RWPE2 (cell line): ENCODE data around the gene RAI1.
A peak's percentile ranks its signal among the peaks of the same experiment; 100 is the strongest.

Experiments
- ATAC-seq: fragments of 200-7000 bp; cut with Tn5 transposase; 3 replicates; pipeline ENCODE4 v1.9.1; 2021; ENCODE audit warnings: low read depth
- DNase-seq: peaks from one replicate; pipeline ENCODE4 v3.0.0-alpha.2; 2020; ENCODE audit warnings: low spot score
- H3K27ac ChIP-seq: fragments of 450-650 bp; 2 replicates; pipeline ENCODE4 v1.5.1; 2017; ENCODE audit warnings: mild to moderate bottlenecking; ENCODE audit not compliant: poor library complexity, severe bottlenecking
- H3K27me3 ChIP-seq: fragments of 250-450 bp; sonication (Bioruptor Pico); 2 replicates; pipeline ENCODE4 v1.5.1; 2021; ENCODE audit warnings: mild to moderate bottlenecking, moderate library complexity; ENCODE audit not compliant: insufficient read depth, poor library complexity, severe bottlenecking
- H3K36me3 ChIP-seq: fragments of 250-450 bp; sonication (Bioruptor Pico); 2 replicates; pipeline ENCODE4 v1.5.1; 2020; ENCODE audit warnings: low read depth, mild to moderate bottlenecking, moderate library complexity
- H3K4me1 ChIP-seq: fragments of 250-450 bp; sonication (Bioruptor Pico); 2 replicates; pipeline ENCODE4 v1.5.1; 2021; ENCODE audit warnings: mild to moderate bottlenecking, moderate library complexity; ENCODE audit not compliant: insufficient read depth, poor library complexity, severe bottlenecking
- H3K4me3 ChIP-seq: fragments of 250-450 bp; sonication (Bioruptor Pico); 2 replicates; pipeline ENCODE4 v1.5.1; 2021; ENCODE audit warnings: mild to moderate bottlenecking, moderate library complexity; ENCODE audit not compliant: severe bottlenecking
- H3K9me3 ChIP-seq: fragments of 250-450 bp; sonication (Bioruptor Pico); 2 replicates; pipeline ENCODE4 v1.5.1; 2021; ENCODE audit warnings: mild to moderate bottlenecking, moderate library complexity; ENCODE audit not compliant: severe bottlenecking
- TF ChIP-seq, protein P1 (sequence below): fragments of 450-650 bp; IDR thresholded peaks from one replicate; pipeline ENCODE4 v1.5.1; 2017; ENCODE audit warnings: mild to moderate bottlenecking, moderate library complexity; ENCODE audit not compliant: poor library complexity, severe bottlenecking

RAI1 gene

DNA sequence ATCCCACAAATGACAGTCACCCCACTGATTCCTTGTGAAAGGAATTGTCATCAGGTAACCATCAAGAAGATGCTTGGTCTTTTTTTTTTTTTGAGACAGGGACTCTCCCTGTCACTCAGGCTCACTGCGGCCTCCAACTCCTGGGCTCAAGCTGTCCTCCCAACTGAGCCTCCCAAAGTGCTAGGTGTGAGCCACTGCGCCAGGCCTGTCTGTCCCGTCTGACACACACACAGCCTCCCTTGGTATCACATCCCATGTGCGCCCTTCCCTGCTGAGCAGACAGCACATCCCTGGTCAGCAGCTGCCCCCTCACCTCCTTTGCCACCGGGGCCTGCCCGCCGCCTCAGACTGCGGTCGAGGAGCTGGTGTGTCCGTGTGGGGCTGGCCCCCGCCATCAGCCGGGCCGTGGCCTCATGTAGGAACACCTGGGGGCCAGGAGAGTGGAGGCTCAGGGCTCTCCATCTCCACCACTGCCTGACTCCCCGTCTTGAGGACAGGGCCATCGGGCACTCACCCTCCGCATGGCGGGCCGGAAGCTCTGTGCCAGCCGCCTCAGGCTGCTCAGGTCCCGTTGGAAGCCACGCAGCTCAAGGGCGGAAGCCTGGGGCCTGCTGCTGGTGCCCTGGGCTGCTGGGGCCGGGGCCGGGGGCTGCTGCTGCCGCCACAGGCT is 131.9 kb downstream of the RAI1 start:
- Histone ChIP-seq H3K9me3 (no peaks in the 10 kb centered on the region), H3K36me3 (peaks cover 69% of the 10 kb centered on the region), H3K27me3 (no peaks in the 10 kb centered on the region), H3K4me3 (no peak overlapping the region), H3K27ac (no peak overlapping the region), H3K4me1 (no peaks in the 10 kb centered on the region)
- no peak for DNase-seq
- no peak for ATAC-seq
- TF ChIP-seq, protein P1, sequence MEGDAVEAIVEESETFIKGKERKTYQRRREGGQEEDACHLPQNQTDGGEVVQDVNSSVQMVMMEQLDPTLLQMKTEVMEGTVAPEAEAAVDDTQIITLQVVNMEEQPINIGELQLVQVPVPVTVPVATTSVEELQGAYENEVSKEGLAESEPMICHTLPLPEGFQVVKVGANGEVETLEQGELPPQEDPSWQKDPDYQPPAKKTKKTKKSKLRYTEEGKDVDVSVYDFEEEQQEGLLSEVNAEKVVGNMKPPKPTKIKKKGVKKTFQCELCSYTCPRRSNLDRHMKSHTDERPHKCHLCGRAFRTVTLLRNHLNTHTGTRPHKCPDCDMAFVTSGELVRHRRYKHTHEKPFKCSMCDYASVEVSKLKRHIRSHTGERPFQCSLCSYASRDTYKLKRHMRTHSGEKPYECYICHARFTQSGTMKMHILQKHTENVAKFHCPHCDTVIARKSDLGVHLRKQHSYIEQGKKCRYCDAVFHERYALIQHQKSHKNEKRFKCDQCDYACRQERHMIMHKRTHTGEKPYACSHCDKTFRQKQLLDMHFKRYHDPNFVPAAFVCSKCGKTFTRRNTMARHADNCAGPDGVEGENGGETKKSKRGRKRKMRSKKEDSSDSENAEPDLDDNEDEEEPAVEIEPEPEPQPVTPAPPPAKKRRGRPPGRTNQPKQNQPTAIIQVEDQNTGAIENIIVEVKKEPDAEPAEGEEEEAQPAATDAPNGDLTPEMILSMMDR: no peak

DNA sequence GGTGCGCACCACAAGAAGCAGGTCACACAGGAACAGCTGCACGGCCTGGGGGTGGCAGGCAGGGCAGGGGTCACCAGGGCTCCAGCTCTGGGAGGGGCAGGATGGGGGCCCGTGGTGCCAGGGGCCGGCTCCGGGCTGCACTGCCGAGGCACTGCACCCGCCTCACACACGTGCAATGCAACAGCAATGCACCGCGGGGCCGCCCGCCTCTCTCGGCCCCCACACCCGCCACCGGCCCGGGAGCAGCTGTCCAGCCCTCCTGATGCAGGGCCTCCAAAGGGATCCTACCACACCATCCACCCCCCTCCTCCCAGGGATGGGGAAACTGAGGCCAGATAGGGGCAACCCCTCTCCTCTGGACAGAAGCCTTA is 132.5 kb downstream of the RAI1 start:
- Histone ChIP-seq H3K9me3 (no peaks in the 10 kb centered on the region), H3K27me3 (no peaks in the 10 kb centered on the region), H3K4me1 (no peaks in the 10 kb centered on the region), H3K36me3 (peaks cover 74% of the 10 kb centered on the region), H3K27ac (no peak overlapping the region), H3K4me3 (no peak overlapping the region)
- TF ChIP-seq, protein P1: no peak
- DNase-seq (no peak), ATAC-seq (no peak)

DNA sequence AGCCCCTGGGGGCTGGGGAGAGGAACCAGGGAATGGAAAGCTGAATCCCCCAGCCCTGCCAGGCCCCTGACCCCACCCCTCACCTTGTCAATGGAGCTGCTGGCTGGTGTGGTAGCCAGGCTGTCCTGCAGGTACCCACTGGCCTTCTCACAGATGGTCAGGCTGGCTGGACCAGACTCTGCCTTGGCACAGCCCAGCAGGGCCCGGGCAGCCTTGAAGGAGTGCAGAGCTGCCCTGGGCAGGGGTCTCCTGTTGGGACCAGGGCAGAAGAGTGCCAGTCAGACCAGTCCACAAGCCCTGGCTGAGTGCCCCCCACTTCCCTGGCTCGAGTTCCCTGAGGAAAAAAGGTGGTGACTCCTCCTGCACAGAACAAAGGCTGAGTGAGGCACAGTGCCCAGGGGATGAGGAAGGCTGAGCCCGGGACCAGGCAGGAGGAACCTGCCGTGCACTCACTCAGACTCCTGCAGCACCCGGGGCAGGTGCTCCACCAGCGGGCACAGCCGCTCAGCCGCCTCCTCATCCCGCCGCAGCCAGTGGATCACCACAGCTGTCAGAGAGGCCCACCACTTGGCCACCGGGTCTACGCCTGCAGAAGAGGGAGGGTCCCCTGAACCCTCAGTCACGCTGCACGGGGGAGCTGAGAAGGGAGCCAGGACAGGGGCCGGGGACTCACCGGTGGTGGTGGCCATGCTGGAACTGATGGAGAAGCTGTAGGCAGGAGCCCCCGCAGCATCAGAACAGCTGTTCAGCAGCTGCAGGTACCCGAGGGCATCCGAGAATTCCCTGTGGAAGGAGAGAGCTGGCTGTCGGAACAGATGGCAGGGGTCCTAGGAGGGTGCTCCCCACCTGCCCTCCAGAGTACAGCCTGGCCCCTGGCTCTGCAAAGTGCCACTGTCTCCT is 133.2 kb downstream of the RAI1 start:
- Histone ChIP-seq H3K27me3 (no peaks in the 10 kb centered on the region), H3K27ac (peak overlapping the region; percentile 19), H3K4me3 (no peak overlapping the region), H3K4me1 (peaks cover 2% of the 10 kb centered on the region), H3K9me3 (no peaks in the 10 kb centered on the region), H3K36me3 (peaks cover 81% of the 10 kb centered on the region)
- TF ChIP-seq, protein P1: no peak
- ATAC-seq (0 out of 3 replicates have a peak, but pooled peaks have one; percentile 8), DNase-seq (no peak)

DNA sequence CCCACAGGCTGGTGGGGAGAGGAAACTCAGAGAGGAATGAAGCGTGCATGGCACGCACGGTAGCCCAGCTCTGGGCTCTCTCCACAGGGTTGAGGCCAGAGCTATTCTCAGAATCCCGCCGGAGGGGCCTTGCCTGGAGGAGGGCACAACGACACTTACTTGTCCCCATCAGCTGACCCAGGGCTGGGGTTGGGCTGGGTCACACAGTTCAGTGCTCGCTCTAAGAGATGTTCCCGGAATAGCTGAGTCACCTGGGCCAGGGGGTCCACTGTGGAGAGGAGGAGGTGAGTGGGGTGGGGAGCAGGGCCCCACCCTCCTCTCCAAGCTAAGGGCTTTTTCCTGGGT is 133.8 kb downstream of the RAI1 start:
- TF ChIP-seq, protein P1: no peak
- no peak for ATAC-seq
- H3K4me3 ChIP-seq: no peak overlapping the region
- H3K36me3 ChIP-seq: peaks cover 87% of the 10 kb centered on the region
- no peaks in the 10 kb centered on the region for H3K27me3 ChIP-seq
- no peak for DNase-seq
- peak overlapping the region; percentile 19 for H3K27ac ChIP-seq
- peaks cover 8% of the 10 kb centered on the region for H3K4me1 ChIP-seq
- no peaks in the 10 kb centered on the region for H3K9me3 ChIP-seq
